ENCODE results near the gene TBRG4. TPM values are rescaled to one million over a fixed set of nuclear protein-coding genes. Genes with fewer than 3 reads are reported as not detected.

TBRG4 gene
- total RNA-seq, result 73.0 and 86.7 TPM in 2 replicates

GRCh38 chr7:45111298-45112223 is at the start of gene TBRG4:
TSS of gene TBRG4 (minus strand) at chr7:45111697. CDS start at chr7:45109237, 2,460 bp downstream.

GRCh38 chr7:45157653-45158401 is 46.3 kb upstream of the TBRG4 start, which contains the start of gene RAMP3:
TSS of gene RAMP3 (plus strand) at chr7:45157791. CDS start at chr7:45157829, 38 bp downstream.

DNA sequence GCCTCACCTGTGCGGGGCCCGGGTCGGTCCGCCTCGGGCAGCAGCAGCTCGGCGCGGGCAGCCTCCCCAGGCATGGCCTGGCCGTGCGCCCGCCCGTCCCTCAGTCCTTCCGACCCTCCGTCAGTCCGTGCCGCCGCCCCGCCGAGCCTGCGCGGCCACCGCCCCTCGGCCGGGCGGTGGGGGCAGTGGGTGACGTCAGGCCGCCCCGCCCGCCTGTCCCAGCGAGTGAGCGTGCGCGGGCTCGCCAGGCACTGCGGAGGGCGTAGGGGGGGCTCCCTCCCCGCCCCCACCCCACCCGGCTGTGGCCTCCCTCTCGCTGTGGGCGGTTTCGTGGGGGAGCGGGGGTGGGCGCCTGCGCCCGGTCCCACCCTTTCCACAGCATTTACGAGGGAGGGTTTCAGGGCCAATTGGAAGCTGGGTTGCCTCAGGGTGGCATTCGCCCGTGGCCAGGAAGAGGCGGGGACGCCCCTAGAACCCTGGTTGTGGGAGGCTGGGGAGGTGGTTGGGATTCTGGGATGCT is 22.6 kb downstream of the TBRG4 start, which contains the start of gene NACAD:
NACAD (minus strand) TSS at position 149 of the 520 bp plus-strand sequence; CDS start at position 74, 75 bp downstream.

Other genes starting within 250 kb of the TBRG4 start
- 6.2 and 9.8 TPM in 2 replicates for gene PURB, start 226.2 kb downstream of the TBRG4 start, total RNA-seq
- gene MYO1G, start 132.7 kb downstream of the TBRG4 start, total RNA-seq, result not detected in 2 replicates
- gene CCM2, start 111.5 kb downstream of the TBRG4 start, total RNA-seq, result 44.0 and 54.0 TPM in 2 replicates
- 1.8 and 2.5 TPM in 2 replicates for gene NACAD, start 22.7 kb downstream of the TBRG4 start, total RNA-seq
- gene RAMP3, start 46.1 kb upstream of the TBRG4 start, total RNA-seq, result not detected in 2 replicates